Activated effector memory CD4-positive, alpha-beta T cell treated with Interleukin-2 at 50 U/mL for 16 hours (primary cell): Measurements from ENCODE around the gene HLA-C.
"Not testable (repeated sequence)": the region's sequence is repeated elsewhere in the genome, so short reads cannot be mapped to it uniquely, and the experiment has no call there.

Source experiments
- DNase-seq: peaks from one replicate; pipeline ENCODE4 v3.0.0-alpha.2; 2020

Gene HLA-C

GRCh38 chr6:31268836-31269235, 3.1 kb downstream of the HLA-C start:
- no peak for DNase-seq

GRCh38 chr6:31268369-31268765, 3.5 kb downstream of the HLA-C start:
- DNase-seq, result no peak

- DNase-seq, result no peak
Observed at GRCh38 chr6:31267651-31268368, 4.1 kb downstream of the HLA-C start.

- no peak for DNase-seq
Observed at GRCh38 chr6:31266567-31267360, 5.1 kb downstream of the HLA-C start.

- DNase-seq, result no peak
Observed at GRCh38 chr6:31265926-31266325, 6.0 kb downstream of the HLA-C start.

- DNase-seq, result not testable (repeated sequence)
Observed at GRCh38 chr6:31263346-31263933, 8.5 kb downstream of the HLA-C start.

GRCh38 chr6:31259995-31260394, 11.9 kb downstream of the HLA-C start:
- DNase-seq, result peak; percentile 61

- no peak for DNase-seq
Observed at GRCh38 chr6:31252625-31253024, 19.3 kb downstream of the HLA-C start.

GRCh38 chr6:31251261-31251660, 20.6 kb downstream of the HLA-C start:
- no peak for DNase-seq

GRCh38 chr6:31249184-31249583, 22.7 kb downstream of the HLA-C start:
- DNase-seq, result no peak

GRCh38 chr6:31247813-31248212, 24.1 kb downstream of the HLA-C start:
- no peak for DNase-seq

- no peak for DNase-seq
Observed at GRCh38 chr6:31246051-31246521, 25.8 kb downstream of the HLA-C start.

GRCh38 chr6:31243508-31243907, 28.4 kb downstream of the HLA-C start:
- DNase-seq, result no peak

- DNase-seq, result no peak
Observed at GRCh38 chr6:31239854-31240253, 32.0 kb downstream of the HLA-C start.

GRCh38 chr6:31234101-31234500, 37.8 kb downstream of the HLA-C start:
- not testable (repeated sequence) for DNase-seq

GRCh38 chr6:31228476-31228875, 43.4 kb downstream of the HLA-C start:
- DNase-seq, result no peak

GRCh38 chr6:31227143-31227542, 44.7 kb downstream of the HLA-C start:
- no peak for DNase-seq

- DNase-seq, result no peak
Observed at GRCh38 chr6:31225735-31226134, 46.2 kb downstream of the HLA-C start.

- DNase-seq, result no peak
Observed at GRCh38 chr6:31222496-31222895, 49.4 kb downstream of the HLA-C start.
